ENCODE results near the gene FLNB. TPM values are rescaled to one million over a fixed set of nuclear protein-coding genes. Genes with fewer than 3 reads are reported as not detected.

The FLNB gene
- total RNA-seq, 1 experiment from 2014 or later, result 315 TPM

DNA sequence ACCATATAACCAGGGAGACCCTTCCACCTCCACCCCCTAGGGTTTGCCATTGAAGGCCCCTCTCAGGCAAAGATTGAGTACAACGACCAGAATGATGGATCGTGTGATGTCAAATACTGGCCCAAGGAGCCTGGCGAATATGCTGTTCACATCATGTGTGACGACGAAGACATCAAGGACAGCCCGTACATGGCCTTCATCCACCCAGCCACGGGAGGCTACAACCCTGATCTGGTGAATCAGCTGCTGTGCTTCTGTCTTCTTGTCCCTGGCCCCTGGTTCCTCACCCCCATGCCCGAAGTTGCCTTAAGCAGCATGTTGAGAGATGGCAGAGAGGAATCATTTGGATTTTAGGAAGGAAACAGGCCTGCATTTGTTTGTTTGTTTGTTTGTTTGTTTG lies 98.4 kb downstream of the FLNB start:
- BruUV-seq (replicated peaks), result no TSS peak
- Histone ChIP-seq H3K36me3 (ENCODE audit: control insufficient read depth, insufficient read depth, low read length) (peaks cover 13% of the 10 kb centered on the region), H3K27me3 (replicated peaks; ENCODE audit: control insufficient read depth, insufficient read depth, low read length) (no peaks in the 10 kb centered on the region), H3K9me3 (no peaks in the 10 kb centered on the region), H3K4me3 (ENCODE audit: low read depth, low read length) (no peak overlapping the region), H3K4me1 (peaks cover 34% of the 10 kb centered on the region)
- DNase-seq, result no peak
- Mint-ChIP-seq H3K27me3 (ENCODE audit: insufficient read depth, unreplicated experiment) (no peaks in the 10 kb centered on the region), H3K4me1 (ENCODE audit: low read depth, unreplicated experiment) (peaks cover 24% of the 10 kb centered on the region), H3K9me3 (ENCODE audit: unreplicated experiment) (no peaks in the 10 kb centered on the region), H3K36me3 (ENCODE audit: insufficient read depth, unreplicated experiment) (peaks cover 99% of the 10 kb centered on the region), H3K4me3 (ENCODE audit: unreplicated experiment) (no peak overlapping the region), H3K27ac (ENCODE audit: unreplicated experiment) (no peak overlapping the region)
- ChIA-PET CTCF (no interaction called here), POLR2A (no interaction called here)
- intact Hi-C loops (cut with micrococcal nuclease; ENCODE audit: unreplicated experiment), result no loop called here
- TF ChIP-seq, protein P1, sequence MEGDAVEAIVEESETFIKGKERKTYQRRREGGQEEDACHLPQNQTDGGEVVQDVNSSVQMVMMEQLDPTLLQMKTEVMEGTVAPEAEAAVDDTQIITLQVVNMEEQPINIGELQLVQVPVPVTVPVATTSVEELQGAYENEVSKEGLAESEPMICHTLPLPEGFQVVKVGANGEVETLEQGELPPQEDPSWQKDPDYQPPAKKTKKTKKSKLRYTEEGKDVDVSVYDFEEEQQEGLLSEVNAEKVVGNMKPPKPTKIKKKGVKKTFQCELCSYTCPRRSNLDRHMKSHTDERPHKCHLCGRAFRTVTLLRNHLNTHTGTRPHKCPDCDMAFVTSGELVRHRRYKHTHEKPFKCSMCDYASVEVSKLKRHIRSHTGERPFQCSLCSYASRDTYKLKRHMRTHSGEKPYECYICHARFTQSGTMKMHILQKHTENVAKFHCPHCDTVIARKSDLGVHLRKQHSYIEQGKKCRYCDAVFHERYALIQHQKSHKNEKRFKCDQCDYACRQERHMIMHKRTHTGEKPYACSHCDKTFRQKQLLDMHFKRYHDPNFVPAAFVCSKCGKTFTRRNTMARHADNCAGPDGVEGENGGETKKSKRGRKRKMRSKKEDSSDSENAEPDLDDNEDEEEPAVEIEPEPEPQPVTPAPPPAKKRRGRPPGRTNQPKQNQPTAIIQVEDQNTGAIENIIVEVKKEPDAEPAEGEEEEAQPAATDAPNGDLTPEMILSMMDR (IDR thresholded peaks at IDR 0.05; ENCODE audit: insufficient read depth in 1 of 2, low read depth in 1 of 2, low read length in 1 of 2, severe bottlenecking in 1 of 2, unreplicated experiment in 1 of 2), result no peak

DNA sequence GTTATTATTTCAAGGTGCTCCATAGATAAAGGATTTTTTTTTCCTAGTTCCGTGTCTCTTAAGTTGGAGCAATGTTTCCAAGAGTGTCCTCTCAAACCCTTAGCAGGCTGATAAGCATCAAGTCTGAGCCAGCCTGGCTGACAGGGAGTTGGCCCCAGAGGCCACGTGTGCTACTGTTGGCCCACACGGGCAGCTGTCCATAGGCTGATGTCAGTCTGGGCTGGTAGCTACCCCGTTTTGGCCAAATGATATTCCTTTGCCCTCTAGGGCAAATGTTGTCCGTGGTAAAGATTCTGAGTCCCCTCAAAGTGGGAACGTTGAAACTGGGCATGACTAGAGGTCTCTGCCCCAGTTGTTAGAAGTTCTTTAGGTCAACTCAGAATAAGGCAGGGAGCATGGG lies 99.4 kb downstream of the FLNB start:
- H3K4me1 Mint-ChIP-seq (ENCODE audit: low read depth, unreplicated experiment), result peaks cover 23% of the 10 kb centered on the region
- Histone ChIP-seq H3K4me1 (peaks cover 34% of the 10 kb centered on the region), H3K36me3 (ENCODE audit: control insufficient read depth, insufficient read depth, low read length) (peaks cover 13% of the 10 kb centered on the region), H3K4me3 (ENCODE audit: low read depth, low read length) (no peak overlapping the region), H3K27me3 (replicated peaks; ENCODE audit: control insufficient read depth, insufficient read depth, low read length) (no peaks in the 10 kb centered on the region), H3K9me3 (no peaks in the 10 kb centered on the region)
- H3K27me3 Mint-ChIP-seq (ENCODE audit: insufficient read depth, unreplicated experiment), result no peaks in the 10 kb centered on the region
- H3K4me3 Mint-ChIP-seq (ENCODE audit: unreplicated experiment), result no peak overlapping the region
- no peak overlapping the region for H3K27ac Mint-ChIP-seq (ENCODE audit: unreplicated experiment)
- ChIA-PET CTCF (no interaction called here), POLR2A (no interaction called here)
- no peaks in the 10 kb centered on the region for H3K9me3 Mint-ChIP-seq (ENCODE audit: unreplicated experiment)
- no TSS peak for BruUV-seq (replicated peaks)
- intact Hi-C loops (cut with micrococcal nuclease; ENCODE audit: unreplicated experiment), result no loop called here
- no peak for DNase-seq
- TF ChIP-seq, protein P1 (IDR thresholded peaks at IDR 0.05; ENCODE audit: insufficient read depth in 1 of 2, low read depth in 1 of 2, low read length in 1 of 2, severe bottlenecking in 1 of 2, unreplicated experiment in 1 of 2), result no peak
- peaks cover 99% of the 10 kb centered on the region for H3K36me3 Mint-ChIP-seq (ENCODE audit: insufficient read depth, unreplicated experiment)

DNA sequence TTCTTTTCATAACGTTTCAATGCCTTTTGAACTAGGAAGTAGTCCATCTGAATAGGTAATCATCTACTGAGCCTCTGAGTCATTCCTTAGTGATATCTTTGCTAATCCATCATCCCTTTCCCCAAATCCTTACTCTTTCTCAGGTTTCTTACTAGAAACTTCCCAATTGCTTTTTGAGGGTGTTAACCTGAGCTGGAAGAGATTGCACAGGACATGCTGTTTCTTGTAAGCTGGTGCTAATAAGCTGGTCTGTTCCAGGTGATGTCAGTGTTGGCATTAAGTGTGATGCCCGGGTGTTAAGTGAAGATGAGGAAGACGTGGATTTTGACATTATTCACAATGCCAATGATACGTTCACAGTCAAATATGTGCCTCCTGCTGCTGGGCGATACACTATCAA lies 101.5 kb downstream of the FLNB start:
- peaks cover 33% of the 10 kb centered on the region for H3K4me1 Mint-ChIP-seq (ENCODE audit: low read depth, unreplicated experiment)
- peaks cover 99% of the 10 kb centered on the region for H3K36me3 Mint-ChIP-seq (ENCODE audit: insufficient read depth, unreplicated experiment)
- no peak overlapping the region for H3K4me3 Mint-ChIP-seq (ENCODE audit: unreplicated experiment)
- CTCF ChIA-PET, result interaction anchor here (0.9 kb wide), 1 partner anchor 90 kb away, joined by 3 read pairs; no protein-coding TSS in a partner anchor
- no peaks in the 10 kb centered on the region for H3K27me3 ChIP-seq (replicated peaks; ENCODE audit: control insufficient read depth, insufficient read depth, low read length)
- no peak overlapping the region for H3K27ac Mint-ChIP-seq (ENCODE audit: unreplicated experiment)
- H3K36me3 ChIP-seq (ENCODE audit: control insufficient read depth, insufficient read depth, low read length), result peaks cover 10% of the 10 kb centered on the region
- H3K27me3 Mint-ChIP-seq (ENCODE audit: insufficient read depth, unreplicated experiment), result no peaks in the 10 kb centered on the region
- TF ChIP-seq, protein P1 (IDR thresholded peaks at IDR 0.05; ENCODE audit: insufficient read depth in 1 of 2, low read depth in 1 of 2, low read length in 1 of 2, severe bottlenecking in 1 of 2, unreplicated experiment in 1 of 2), result no peak
- H3K9me3 ChIP-seq, result no peaks in the 10 kb centered on the region
- POLR2A ChIA-PET, result no interaction called here
- intact Hi-C loops (cut with micrococcal nuclease; ENCODE audit: unreplicated experiment), result loop anchor here (5.0 kb wide), 3 partner anchors 58 to 147 kb away; partner anchors contain the start of gene FLNB
- no TSS peak for BruUV-seq (replicated peaks)
- no peaks in the 10 kb centered on the region for H3K9me3 Mint-ChIP-seq (ENCODE audit: unreplicated experiment)
- H3K4me3 ChIP-seq (ENCODE audit: low read depth, low read length), result no peak overlapping the region
- no peak for DNase-seq
- peaks cover 29% of the 10 kb centered on the region for H3K4me1 ChIP-seq

All from Caco-2 (cell line).